PC-9 (cell line): ENCODE results near the gene SUZ12. TPM values are rescaled to one million over a fixed set of nuclear protein-coding genes. Genes with fewer than 3 reads are reported as not detected.
A peak's percentile ranks its signal among the peaks of the same experiment; 100 is the strongest.

Experiments used
- BruUV-seq: library from RNA; stranded (reverse); fragments of 400-500 nt; replicated peaks from 2 replicates; lab custom pipeline; 2021; lab: Mats Ljungman, UMichigan
- CTCF ChIA-PET: fragments of 300-600 bp; sonication (Branson Sonifier 250); formaldehyde crosslinking; loops from one replicate; lab custom pipeline; 2022; ENCODE audit warnings: antibody characterized with exemption; lab: Charles Lee
- POLR2A ChIA-PET: fragments of 300-600 bp; sonication (Branson Sonifier 250); formaldehyde crosslinking; loops from one replicate; lab custom pipeline; 2022; ENCODE audit warnings: antibody characterized with exemption; ENCODE audit not compliant: unreplicated experiment; lab: Charles Lee
- DNase-seq, 2 experiments: peaks; one replicate each; pipeline versions ENCODE4 v3.0.0 to v3.0.0-alpha.2; 2015 to 2022; ENCODE audit warnings: mixed read lengths in 1 of 2
- H2AFZ ChIP-seq: fragments of 200-600 bp; sonication (generic); 2 replicates; pipeline ENCODE4 v1.8.1; 2017; ENCODE audit warnings: antibody characterized with exemption
- H3F3A ChIP-seq: fragments of 200-600 bp; sonication (generic); 2 replicates; pipeline ENCODE4 v1.8.1; 2017; ENCODE audit warnings: antibody characterized with exemption, mild to moderate bottlenecking, low read depth; ENCODE audit not compliant: insufficient read depth
- H3K27ac ChIP-seq: fragments of 200-600 bp; sonication (generic); 2 replicates; pipeline ENCODE4 v1.6.1; 2016; ENCODE audit warnings: mixed run types
- H3K27me3 ChIP-seq: fragments of 200-600 bp; sonication (generic); 2 replicates; pipeline ENCODE4 v1.6.1; 2016; ENCODE audit warnings: low read depth, mixed run types; ENCODE audit not compliant: insufficient read depth
- H3K36me3 ChIP-seq: fragments of 200-600 bp; sonication (generic); 2 replicates; pipeline ENCODE4 v1.6.1; 2016; ENCODE audit warnings: low read depth, mixed run types
- H3K4me1 ChIP-seq: fragments of 200-600 bp; sonication (generic); replicated peaks from 2 replicates; pipeline ENCODE4 v1.6.1; 2016; ENCODE audit warnings: mixed run types; ENCODE audit not compliant: insufficient read depth
- H3K4me2 ChIP-seq: fragments of 200-600 bp; sonication (generic); 2 replicates; pipeline ENCODE4 v1.6.1; 2017; ENCODE audit warnings: mixed run types
- H3K4me3 ChIP-seq: fragments of 200-600 bp; sonication (generic); 2 replicates; pipeline ENCODE4 v1.6.1; 2016; ENCODE audit warnings: mixed run types
- H3K79me2 ChIP-seq: fragments of 200-600 bp; sonication (generic); 2 replicates; pipeline ENCODE4 v1.6.1; 2017; ENCODE audit warnings: low read depth, mixed run types
- H3K9me2 ChIP-seq: fragments of 200-600 bp; sonication (generic); 2 replicates; pipeline ENCODE4 v1.8.1; 2017; ENCODE audit warnings: mild to moderate bottlenecking; ENCODE audit not compliant: insufficient read depth
- H3K9me3 ChIP-seq: fragments of 200-600 bp; sonication (generic); 2 replicates; pipeline ENCODE4 v1.8.1; 2016; ENCODE audit warnings: low read depth; ENCODE audit not compliant: insufficient read depth
- H4K20me1 ChIP-seq: fragments of 200-600 bp; sonication (generic); 2 replicates; pipeline ENCODE4 v1.8.1; 2017; ENCODE audit not compliant: insufficient read depth
- CTCF ChIP-seq: fragments of 200-600 bp; sonication (generic); conservative IDR thresholded peaks from 2 replicates; pipeline ENCODE4 v1.6.1; 2017; ENCODE audit warnings: mixed run types, antibody characterized with exemption, mild to moderate bottlenecking, moderate library complexity
- EZH2 ChIP-seq: fragments of 200-600 bp; sonication (generic); IDR thresholded peaks from 2 replicates; pipeline ENCODE4 v1.8.0; 2017; ENCODE audit warnings: antibody characterized with exemption, low read depth
- intact Hi-C: fragments of 100-400 bp; cut with micrococcal nuclease; formaldehyde crosslinking; loops from one replicate; pipeline ENCODE4 v1.10.0; 2022; ENCODE audit not compliant: unreplicated experiment
- total RNA-seq: library from RNA; stranded (reverse); gene quantifications from 2 replicates; pipeline ENCODE4 v1.2.3, GENCODE V29; 2021

SUZ12 gene
- total RNA-seq, 1 experiment from 2014 or later: 27.0 TPM

GRCh38 chr17:32007463-32008298, 70.9 kb downstream of the SUZ12 start:
- Histone ChIP-seq H3K79me2 (no peaks in the 10 kb centered on the region), H3K27ac (no peak overlapping the region), H4K20me1 (no peaks in the 10 kb centered on the region), H3K4me2 (peak overlapping the region; percentile 99), H3K4me3 (peak overlapping the region; percentile 86), H3K36me3 (no peaks in the 10 kb centered on the region), H3K27me3 (no peaks in the 10 kb centered on the region), H3K4me1 (peaks cover 9% of the 10 kb centered on the region; the same call in 1 of the 2 replicates), H3K9me3 (no peaks in the 10 kb centered on the region), H2AFZ (peak overlapping the region; percentile 84), H3K9me2 (no peaks in the 10 kb centered on the region), H3F3A (peaks cover 17% of the 10 kb centered on the region)
- TF ChIP-seq CTCF (no peak), EZH2 (no peak)
- POLR2A ChIA-PET: no interaction called here
- intact Hi-C loops: loop anchor here (2.0 kb wide), 1 partner anchor 135 kb away; the partner anchor contains the start of gene RHOT1
- BruUV-seq: no TSS peak
- CTCF ChIA-PET: interaction anchor here (0.6 to 1.0 kb wide), 5 partner anchors 10 to 132 kb away, joined by 3 to 6 read pairs (median 4); no protein-coding TSS in a partner anchor
- DNase-seq: peak in 1 of 2 experiments; percentile 6

- no peak for TF ChIP-seq EZH2
- no peak for TF ChIP-seq CTCF
- ChIA-PET POLR2A (no interaction called here), CTCF (interaction anchor here (0.6 kb wide), 1 partner anchor 454 kb away, joined by 3 read pairs; no protein-coding TSS in a partner anchor)
- no peak overlapping the region for H3K27ac ChIP-seq
- no TSS peak for BruUV-seq
- H4K20me1 ChIP-seq: no peaks in the 10 kb centered on the region
- DNase-seq: no peak
- no peak overlapping the region for H2AFZ ChIP-seq
- no peak overlapping the region for H3K4me2 ChIP-seq
- no peaks in the 10 kb centered on the region for H3K79me2 ChIP-seq
- no peaks in the 10 kb centered on the region for H3K9me2 ChIP-seq
- peaks cover 12% of the 10 kb centered on the region; the same call in 1 of the 2 replicates for H3F3A ChIP-seq
- intact Hi-C loops: no loop called here
- no peaks in the 10 kb centered on the region for H3K36me3 ChIP-seq
- peaks cover 9% of the 10 kb centered on the region; the same call in 1 of the 2 replicates for H3K4me1 ChIP-seq
- no peak overlapping the region for H3K4me3 ChIP-seq
- H3K27me3 ChIP-seq: no peaks in the 10 kb centered on the region
- no peaks in the 10 kb centered on the region for H3K9me3 ChIP-seq
Measured at GRCh38 chr17:32009262-32009542, 72.4 kb downstream of the SUZ12 start.

GRCh38 chr17:32010114-32010513, 73.3 kb downstream of the SUZ12 start:
- POLR2A ChIA-PET: interaction anchor here (0.6 kb wide), 1 partner anchor 208 kb away, joined by 7 read pairs; no protein-coding TSS in a partner anchor
- Histone ChIP-seq H4K20me1 (no peaks in the 10 kb centered on the region), H3F3A (peaks cover 3% of the 10 kb centered on the region; the same call in 1 of the 2 replicates), H3K9me3 (no peaks in the 10 kb centered on the region), H2AFZ (no peak overlapping the region), H3K79me2 (no peaks in the 10 kb centered on the region), H3K36me3 (no peaks in the 10 kb centered on the region), H3K4me2 (no peak overlapping the region), H3K4me3 (no peak overlapping the region), H3K9me2 (no peaks in the 10 kb centered on the region), H3K27me3 (no peaks in the 10 kb centered on the region), H3K4me1 (peaks cover 14% of the 10 kb centered on the region), H3K27ac (no peak overlapping the region)
- BruUV-seq: no TSS peak
- no peak for DNase-seq
- TF ChIP-seq EZH2 (no peak), CTCF (no peak)
- CTCF ChIA-PET: no interaction called here
- intact Hi-C loops: no loop called here
